ENCODE measurements around the gene SULT1A1.
"Not testable (repeated sequence)": the region's sequence is repeated elsewhere in the genome, so short reads cannot be mapped to it uniquely, and the experiment has no call there.

The SULT1A1 gene

GRCh38 chr16:28567292-28567691 is 42.6 kb downstream of the SULT1A1 start:
- peaks cover 0 to 6% of the 10 kb centered on the region in 2 donors for H3K9me3 ChIP-seq (ENCODE audit: control insufficient read depth in 1 of 2, low read length in 2 of 2)
- H3K4me1 ChIP-seq (ENCODE audit: control insufficient read depth in 1 of 2, insufficient read depth in 2 of 2, low read length in 2 of 2), result peaks cover 0 to 3% of the 10 kb centered on the region in 2 donors
- H3K27ac ChIP-seq (ENCODE audit: low read length), result no peak overlapping the region
- peaks cover 0 to 13% of the 10 kb centered on the region in 2 donors for H3K36me3 ChIP-seq (ENCODE audit: control insufficient read depth in 1 of 2, insufficient read depth in 2 of 2, low read length in 2 of 2)
- H3K27me3 ChIP-seq (ENCODE audit: low read depth, low read length), result no peaks in the 10 kb centered on the region
- no peak overlapping the region for H3K4me3 ChIP-seq (ENCODE audit: low read depth in 1 of 2, low read length in 2 of 2)

GRCh38 chr16:28566233-28566925 is 43.5 kb downstream of the SULT1A1 start:
- H3K4me1 ChIP-seq (ENCODE audit: control insufficient read depth in 1 of 2, insufficient read depth in 2 of 2, low read length in 2 of 2); H3K27ac ChIP-seq (ENCODE audit: low read length); H3K4me3 ChIP-seq (ENCODE audit: low read depth in 1 of 2, low read length in 2 of 2); H3K9me3 ChIP-seq (ENCODE audit: control insufficient read depth in 1 of 2, low read length in 2 of 2); H3K27me3 ChIP-seq (ENCODE audit: low read depth, low read length): not testable (repeated sequence)
- peaks cover 0 to 13% of the 10 kb centered on the region in 2 donors for H3K36me3 ChIP-seq (ENCODE audit: control insufficient read depth in 1 of 2, insufficient read depth in 2 of 2, low read length in 2 of 2)

GRCh38 chr16:28563218-28563617 is 46.6 kb downstream of the SULT1A1 start:
- Histone ChIP-seq H3K4me3 (ENCODE audit: low read depth in 1 of 2, low read length in 2 of 2) (no peak overlapping the region), H3K27me3 (ENCODE audit: low read depth, low read length) (no peaks in the 10 kb centered on the region), H3K9me3 (ENCODE audit: control insufficient read depth in 1 of 2, low read length in 2 of 2) (peaks cover 0 to 6% of the 10 kb centered on the region in 2 donors), H3K36me3 (ENCODE audit: control insufficient read depth in 1 of 2, insufficient read depth in 2 of 2, low read length in 2 of 2) (peaks cover 5 to 23% of the 10 kb centered on the region in 2 donors), H3K27ac (ENCODE audit: low read length) (no peak overlapping the region), H3K4me1 (ENCODE audit: control insufficient read depth in 1 of 2, insufficient read depth in 2 of 2, low read length in 2 of 2) (no peaks in the 10 kb centered on the region)

- Histone ChIP-seq H3K36me3 (ENCODE audit: control insufficient read depth in 1 of 2, insufficient read depth in 2 of 2, low read length in 2 of 2) (peaks cover 5 to 24% of the 10 kb centered on the region in 2 donors), H3K4me3 (ENCODE audit: low read depth in 1 of 2, low read length in 2 of 2) (no peak overlapping the region), H3K27ac (ENCODE audit: low read length) (no peak overlapping the region), H3K9me3 (ENCODE audit: control insufficient read depth in 1 of 2, low read length in 2 of 2) (peaks cover 0 to 4% of the 10 kb centered on the region in 2 donors), H3K4me1 (ENCODE audit: control insufficient read depth in 1 of 2, insufficient read depth in 2 of 2, low read length in 2 of 2) (no peaks in the 10 kb centered on the region), H3K27me3 (ENCODE audit: low read depth, low read length) (no peaks in the 10 kb centered on the region)
These were observed 47.6 kb downstream of the SULT1A1 start for GRCh38 chr16:28562199-28562598.

GRCh38 chr16:28561557-28562187 is 48.2 kb downstream of the SULT1A1 start:
- no peak overlapping the region for H3K27ac ChIP-seq (ENCODE audit: low read length)
- H3K4me3 ChIP-seq (ENCODE audit: low read depth in 1 of 2, low read length in 2 of 2), result no peak overlapping the region
- peaks cover 0 to 2% of the 10 kb centered on the region in 2 donors for H3K9me3 ChIP-seq (ENCODE audit: control insufficient read depth in 1 of 2, low read length in 2 of 2)
- H3K27me3 ChIP-seq (ENCODE audit: low read depth, low read length), result no peaks in the 10 kb centered on the region
- H3K4me1 ChIP-seq (ENCODE audit: control insufficient read depth in 1 of 2, insufficient read depth in 2 of 2, low read length in 2 of 2), result peaks cover 0 to 4% of the 10 kb centered on the region in 2 donors
- peaks cover 5 to 24% of the 10 kb centered on the region in 2 donors for H3K36me3 ChIP-seq (ENCODE audit: control insufficient read depth in 1 of 2, insufficient read depth in 2 of 2, low read length in 2 of 2)

GRCh38 chr16:28558456-28558855 is 51.4 kb downstream of the SULT1A1 start:
- H3K4me1 ChIP-seq (ENCODE audit: control insufficient read depth in 1 of 2, insufficient read depth in 2 of 2, low read length in 2 of 2), result peaks cover 5 to 12% of the 10 kb centered on the region in 2 donors
- no peak overlapping the region for H3K4me3 ChIP-seq (ENCODE audit: low read depth in 1 of 2, low read length in 2 of 2)
- no peaks in the 10 kb centered on the region for H3K9me3 ChIP-seq (ENCODE audit: control insufficient read depth in 1 of 2, low read length in 2 of 2)
- H3K36me3 ChIP-seq (ENCODE audit: control insufficient read depth in 1 of 2, insufficient read depth in 2 of 2, low read length in 2 of 2), result peaks cover 5 to 11% of the 10 kb centered on the region in 2 donors
- no peak overlapping the region for H3K27ac ChIP-seq (ENCODE audit: low read length)
- H3K27me3 ChIP-seq (ENCODE audit: low read depth, low read length), result no peaks in the 10 kb centered on the region

GRCh38 chr16:28556914-28557320 is 52.9 kb downstream of the SULT1A1 start:
- Histone ChIP-seq H3K4me1 (ENCODE audit: control insufficient read depth in 1 of 2, insufficient read depth in 2 of 2, low read length in 2 of 2) (peaks cover 5 to 12% of the 10 kb centered on the region in 2 donors), H3K36me3 (ENCODE audit: control insufficient read depth in 1 of 2, insufficient read depth in 2 of 2, low read length in 2 of 2) (peaks cover 5 to 11% of the 10 kb centered on the region in 2 donors), H3K4me3 (ENCODE audit: low read depth in 1 of 2, low read length in 2 of 2) (no peak overlapping the region), H3K9me3 (ENCODE audit: control insufficient read depth in 1 of 2, low read length in 2 of 2) (no peaks in the 10 kb centered on the region), H3K27ac (ENCODE audit: low read length) (no peak overlapping the region), H3K27me3 (ENCODE audit: low read depth, low read length) (no peaks in the 10 kb centered on the region)

- Histone ChIP-seq H3K27me3 (ENCODE audit: low read depth, low read length) (no peaks in the 10 kb centered on the region), H3K36me3 (ENCODE audit: control insufficient read depth in 1 of 2, insufficient read depth in 2 of 2, low read length in 2 of 2) (peaks cover 5 to 11% of the 10 kb centered on the region in 2 donors), H3K9me3 (ENCODE audit: control insufficient read depth in 1 of 2, low read length in 2 of 2) (no peaks in the 10 kb centered on the region), H3K27ac (ENCODE audit: low read length) (no peak overlapping the region), H3K4me1 (ENCODE audit: control insufficient read depth in 1 of 2, insufficient read depth in 2 of 2, low read length in 2 of 2) (peaks cover 5 to 12% of the 10 kb centered on the region in 2 donors), H3K4me3 (ENCODE audit: low read depth in 1 of 2, low read length in 2 of 2) (no peak overlapping the region)
These were observed 54.3 kb downstream of the SULT1A1 start for GRCh38 chr16:28555561-28555960.
